HG03439 (cell line): ENCODE data around the gene TREML4.
"Not testable (repeated sequence)": the region's sequence is repeated elsewhere in the genome, so short reads cannot be mapped to it uniquely, and the experiment has no call there.

Source experiments
- ATAC-seq: cut with Tn5 transposase; IDR thresholded peaks from one replicate; pipeline ENCODE4 v1.9.1; 2021; ENCODE audit warnings: mild to moderate bottlenecking, moderate library complexity; ENCODE audit not compliant: unreplicated experiment

The TREML4 gene

GRCh38 chr6:41228096-41228495 lies at the start of gene TREML4:
Gene TREML4, plus strand, starts transcription at chr6:41228349. Its CDS starts 79 bp downstream, at chr6:41228428.
- ATAC-seq, result no peak

GRCh38 chr6:41179163-41179562 lies 49.0 kb upstream of the TREML4 start:
- no peak for ATAC-seq

GRCh38 chr6:41181566-41181965 lies 46.6 kb upstream of the TREML4 start:
- ATAC-seq, result no peak

- no peak for ATAC-seq
Measured at GRCh38 chr6:41182069-41183034, 45.8 kb upstream of the TREML4 start.

- no peak for ATAC-seq
Measured at GRCh38 chr6:41184761-41185160, 43.4 kb upstream of the TREML4 start.

- no peak for ATAC-seq
Measured at GRCh38 chr6:41186031-41186562, 42.1 kb upstream of the TREML4 start.

- ATAC-seq, result no peak
Measured at GRCh38 chr6:41187924-41188886, 39.9 kb upstream of the TREML4 start.

GRCh38 chr6:41189046-41189445 lies 39.1 kb upstream of the TREML4 start:
- ATAC-seq, result not testable (repeated sequence)

GRCh38 chr6:41189967-41190366 lies 38.2 kb upstream of the TREML4 start:
- no peak for ATAC-seq

- ATAC-seq, result no peak
Measured at GRCh38 chr6:41190791-41191190, 37.4 kb upstream of the TREML4 start.

GRCh38 chr6:41191569-41191968 lies 36.6 kb upstream of the TREML4 start:
- no peak for ATAC-seq

GRCh38 chr6:41193171-41193734 lies 34.9 kb upstream of the TREML4 start:
- ATAC-seq, result no peak

- ATAC-seq, result no peak
Measured at GRCh38 chr6:41193884-41194283, 34.3 kb upstream of the TREML4 start.

- no peak for ATAC-seq
Measured at GRCh38 chr6:41194386-41194785, 33.8 kb upstream of the TREML4 start.

- ATAC-seq, result no peak
Measured at GRCh38 chr6:41197234-41197633, 30.9 kb upstream of the TREML4 start.

- ATAC-seq, result no peak
Measured at GRCh38 chr6:41199552-41200246, 28.4 kb upstream of the TREML4 start.

- ATAC-seq, result no peak
Measured at GRCh38 chr6:41200296-41200900, 27.8 kb upstream of the TREML4 start.

- ATAC-seq, result no peak
Measured at GRCh38 chr6:41200901-41201763, 27.0 kb upstream of the TREML4 start, which contains the start of gene TREML2. Gene TREML2, minus strand, starts transcription at chr6:41201149. Its CDS starts 141 bp downstream, at chr6:41201008.

GRCh38 chr6:41201764-41202173 lies 26.4 kb upstream of the TREML4 start:
- ATAC-seq, result no peak
